ENCODE results near the gene RNF208. TPM values are rescaled to one million over a fixed set of nuclear protein-coding genes. Genes with fewer than 3 reads are reported as not detected.

Gene RNF208
- total and polyA plus RNA-seq, 4 donors = 0.28 to 7.1 (median 2.6) TPM

- no peak for TF ChIP-seq EGR1 (IDR thresholded peaks at IDR 0.05; ENCODE audit: low read depth in 2 of 2)
- TF ChIP-seq JUND (IDR thresholded peaks at IDR 0.05) = no peak
- no peak for TF ChIP-seq SP1 (IDR thresholded peaks at IDR 0.05)
- peak; percentile 49 to 67 for TF ChIP-seq HNF4A (conservative IDR thresholded peaks at IDR 0.05)
Measured at GRCh38 chr9:137254624-137255447, 32.8 kb upstream of the RNF208 start, which contains the start of gene NELFB (continued).

- H3K4me3 ChIP-seq (ENCODE audit: low read depth in 1 of 3, low read length in 3 of 3) = peak overlapping the region; percentile 83 to 98 (median 92)
- H3K27me3 ChIP-seq (ENCODE audit: control insufficient read depth in 4 of 4, insufficient read depth in 4 of 4, low read length in 3 of 4) = no peaks in the 10 kb centered on the region
- H3K36me3 ChIP-seq (ENCODE audit: control insufficient read depth in 4 of 4, insufficient read depth in 3 of 4, low read depth in 1 of 4, low read length in 3 of 4) = peaks cover 3 to 4% (median 4%) of the 10 kb centered on the region in 4 donors
- WGBS = 44% methylated on average over 21 of the region's 21 CpGs
- H3K9ac ChIP-seq (ENCODE audit: low read depth in 1 of 2, low read length in 2 of 2) = peak overlapping the region; percentile 7 to 34
- TF ChIP-seq GABPA (IDR thresholded peaks at IDR 0.05 in 1 of 2, conservative IDR thresholded peaks at IDR 0.05 in 1 of 2) (no peak), RXRA (IDR thresholded peaks at IDR 0.05) (peak; percentile 55 to 56), EGR1 (IDR thresholded peaks at IDR 0.05; ENCODE audit: low read depth in 2 of 2) (no peak), HNF4A (conservative IDR thresholded peaks at IDR 0.05) (peak; percentile 53 to 71), SP1 (IDR thresholded peaks at IDR 0.05) (peak; percentile 62), YY1 (IDR thresholded peaks at IDR 0.05) (no peak), FOXA2 (IDR thresholded peaks at IDR 0.05) (no peak)
- TF ChIP-seq, protein P1, sequence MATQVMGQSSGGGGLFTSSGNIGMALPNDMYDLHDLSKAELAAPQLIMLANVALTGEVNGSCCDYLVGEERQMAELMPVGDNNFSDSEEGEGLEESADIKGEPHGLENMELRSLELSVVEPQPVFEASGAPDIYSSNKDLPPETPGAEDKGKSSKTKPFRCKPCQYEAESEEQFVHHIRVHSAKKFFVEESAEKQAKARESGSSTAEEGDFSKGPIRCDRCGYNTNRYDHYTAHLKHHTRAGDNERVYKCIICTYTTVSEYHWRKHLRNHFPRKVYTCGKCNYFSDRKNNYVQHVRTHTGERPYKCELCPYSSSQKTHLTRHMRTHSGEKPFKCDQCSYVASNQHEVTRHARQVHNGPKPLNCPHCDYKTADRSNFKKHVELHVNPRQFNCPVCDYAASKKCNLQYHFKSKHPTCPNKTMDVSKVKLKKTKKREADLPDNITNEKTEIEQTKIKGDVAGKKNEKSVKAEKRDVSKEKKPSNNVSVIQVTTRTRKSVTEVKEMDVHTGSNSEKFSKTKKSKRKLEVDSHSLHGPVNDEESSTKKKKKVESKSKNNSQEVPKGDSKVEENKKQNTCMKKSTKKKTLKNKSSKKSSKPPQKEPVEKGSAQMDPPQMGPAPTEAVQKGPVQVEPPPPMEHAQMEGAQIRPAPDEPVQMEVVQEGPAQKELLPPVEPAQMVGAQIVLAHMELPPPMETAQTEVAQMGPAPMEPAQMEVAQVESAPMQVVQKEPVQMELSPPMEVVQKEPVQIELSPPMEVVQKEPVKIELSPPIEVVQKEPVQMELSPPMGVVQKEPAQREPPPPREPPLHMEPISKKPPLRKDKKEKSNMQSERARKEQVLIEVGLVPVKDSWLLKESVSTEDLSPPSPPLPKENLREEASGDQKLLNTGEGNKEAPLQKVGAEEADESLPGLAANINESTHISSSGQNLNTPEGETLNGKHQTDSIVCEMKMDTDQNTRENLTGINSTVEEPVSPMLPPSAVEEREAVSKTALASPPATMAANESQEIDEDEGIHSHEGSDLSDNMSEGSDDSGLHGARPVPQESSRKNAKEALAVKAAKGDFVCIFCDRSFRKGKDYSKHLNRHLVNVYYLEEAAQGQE (IDR thresholded peaks at IDR 0.05) = no peak
- TF ChIP-seq, protein P2, sequence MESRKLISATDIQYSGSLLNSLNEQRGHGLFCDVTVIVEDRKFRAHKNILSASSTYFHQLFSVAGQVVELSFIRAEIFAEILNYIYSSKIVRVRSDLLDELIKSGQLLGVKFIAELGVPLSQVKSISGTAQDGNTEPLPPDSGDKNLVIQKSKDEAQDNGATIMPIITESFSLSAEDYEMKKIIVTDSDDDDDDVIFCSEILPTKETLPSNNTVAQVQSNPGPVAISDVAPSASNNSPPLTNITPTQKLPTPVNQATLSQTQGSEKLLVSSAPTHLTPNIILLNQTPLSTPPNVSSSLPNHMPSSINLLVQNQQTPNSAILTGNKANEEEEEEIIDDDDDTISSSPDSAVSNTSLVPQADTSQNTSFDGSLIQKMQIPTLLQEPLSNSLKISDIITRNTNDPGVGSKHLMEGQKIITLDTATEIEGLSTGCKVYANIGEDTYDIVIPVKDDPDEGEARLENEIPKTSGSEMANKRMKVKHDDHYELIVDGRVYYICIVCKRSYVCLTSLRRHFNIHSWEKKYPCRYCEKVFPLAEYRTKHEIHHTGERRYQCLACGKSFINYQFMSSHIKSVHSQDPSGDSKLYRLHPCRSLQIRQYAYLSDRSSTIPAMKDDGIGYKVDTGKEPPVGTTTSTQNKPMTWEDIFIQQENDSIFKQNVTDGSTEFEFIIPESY (IDR thresholded peaks at IDR 0.05) = no peak
- H3K27ac ChIP-seq (ENCODE audit: low read depth in 1 of 2, low read length in 2 of 2) = peak overlapping the region in 1 of 2 donors; percentile 64
- no peak for DNase-seq (ENCODE audit: low spot score)
- no peaks in the 10 kb centered on the region for H3K9me3 ChIP-seq (ENCODE audit: control insufficient read depth in 4 of 4, low read length in 3 of 4)
- peaks cover 10 to 34% (median 21%) of the 10 kb centered on the region in 4 donors for H3K4me1 ChIP-seq (ENCODE audit: control insufficient read depth in 4 of 4, insufficient read depth in 4 of 4, low read length in 3 of 4)
Measured at GRCh38 chr9:137253717-137254623, 31.9 kb upstream of the RNF208 start.
